HG03196 (cell line): Measurements from ENCODE around the gene TTC6.

Source experiments
- ATAC-seq: cut with Tn5 transposase; IDR thresholded peaks from one replicate; pipeline ENCODE4 v1.9.1; 2021; ENCODE audit not compliant: unreplicated experiment

Gene TTC6

DNA sequence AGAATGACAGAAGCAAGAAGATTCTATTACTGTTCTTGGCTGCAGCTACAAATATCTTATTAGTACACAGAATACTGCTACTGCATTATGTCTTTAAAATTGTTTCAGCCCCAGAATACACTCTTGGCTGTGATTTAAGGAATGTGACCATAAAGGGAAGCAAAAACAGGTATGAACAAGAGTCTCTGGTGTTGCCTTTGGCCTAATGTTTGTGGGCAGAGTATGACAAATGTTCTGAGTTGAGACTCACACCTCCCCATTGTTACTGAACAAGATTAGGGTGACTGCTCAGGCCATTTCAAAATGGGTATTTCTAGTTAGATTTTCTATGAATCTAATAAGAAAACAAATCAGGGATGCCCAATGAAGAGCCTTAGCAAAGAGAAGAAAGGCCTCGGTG, 28.5 kb downstream of the TTC6 start:
- no peak for ATAC-seq

GRCh38 chr14:37625597-37626595, 30.5 kb downstream of the TTC6 start:
- no peak for ATAC-seq

DNA sequence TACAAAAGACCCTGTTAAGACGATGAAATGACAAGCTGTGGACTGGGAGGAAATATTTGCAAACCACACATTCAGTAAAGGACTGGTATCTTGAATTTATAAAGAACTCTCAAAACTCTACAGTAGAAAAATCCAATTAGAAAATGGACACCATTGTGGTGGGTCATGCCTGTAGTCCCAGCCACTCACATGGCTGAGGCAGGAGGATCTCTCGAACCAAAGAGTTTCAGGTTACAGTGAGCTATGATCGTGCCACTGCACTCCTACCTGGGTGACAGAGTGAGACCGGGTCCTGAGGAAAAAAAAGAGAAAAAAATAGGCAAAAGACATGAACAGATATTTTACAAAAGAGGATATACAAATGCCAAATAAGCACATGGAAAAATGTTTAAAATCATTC, 41.9 kb downstream of the TTC6 start:
- no peak for ATAC-seq

DNA sequence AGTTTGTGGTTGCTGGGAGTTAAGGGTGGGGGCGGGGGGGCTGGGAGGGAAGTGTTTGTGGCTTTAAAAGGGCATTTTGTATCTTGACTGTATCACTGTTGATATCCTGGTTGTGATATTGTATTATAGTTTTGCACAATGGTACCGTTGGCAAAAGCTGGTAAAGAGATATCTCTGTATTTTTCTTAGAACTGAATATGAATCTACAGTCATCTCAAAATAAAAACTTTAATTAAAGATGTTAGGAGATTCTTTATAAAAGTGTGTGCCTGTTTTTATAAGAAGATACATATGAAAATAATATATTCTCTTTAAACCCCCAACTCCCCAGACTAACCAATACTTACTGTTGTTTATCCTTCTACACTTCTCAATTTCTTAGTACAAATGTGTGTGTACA, 43.2 kb downstream of the TTC6 start:
- ATAC-seq = no peak

DNA sequence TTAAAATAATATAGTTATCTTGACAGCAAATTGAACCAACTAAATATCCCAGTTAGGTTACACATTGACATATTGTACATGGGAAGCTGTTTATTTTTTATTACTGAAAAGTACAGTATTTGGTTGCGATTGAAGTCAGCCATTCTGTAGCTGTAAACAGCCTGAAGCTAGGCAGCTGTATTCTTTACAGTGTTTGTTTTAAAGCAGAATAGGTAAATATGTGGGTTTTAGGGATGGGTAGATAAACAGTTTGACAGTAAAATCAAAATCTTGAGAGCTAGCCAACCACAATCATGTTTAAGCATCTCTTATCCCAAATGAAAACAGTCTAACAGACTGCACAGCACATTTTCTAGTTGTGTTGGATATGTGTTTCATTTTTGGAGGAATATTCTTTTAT, 45.7 kb downstream of the TTC6 start:
- ATAC-seq = no peak

DNA sequence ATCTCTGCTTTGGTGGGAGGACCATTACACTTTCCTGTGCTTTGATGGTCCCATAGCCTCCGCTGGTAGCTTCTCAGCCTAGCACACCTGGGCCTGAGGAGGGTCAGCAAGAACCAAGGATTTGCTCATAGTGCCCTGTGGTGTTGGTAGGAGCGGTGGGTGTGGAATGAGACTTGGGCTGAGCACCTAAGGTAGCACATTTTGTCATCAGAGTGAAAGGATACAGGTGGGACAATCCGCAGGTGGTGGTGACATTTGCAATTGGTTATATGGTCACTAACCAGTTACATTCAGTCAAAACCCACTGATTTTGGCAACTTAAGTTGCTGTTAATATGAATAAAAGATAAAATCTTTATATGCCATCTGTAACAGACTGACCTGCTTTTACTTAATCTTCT, 46.7 kb downstream of the TTC6 start:
- ATAC-seq = no peak

- ATAC-seq = no peak
These were observed 48.3 kb downstream of the TTC6 start for GRCh38 chr14:37643701-37644100.
